NCI-H1417 (cell line): ENCODE measurements around the gene LRRC71.
"Not testable (repeated sequence)": the region's sequence is repeated elsewhere in the genome, so short reads cannot be mapped to it uniquely, and the experiment has no call there.

Experiments
- DNase-seq, 3 experiments: peaks; one replicate each; lab custom pipeline; 2025; lab: John Stamatoyannopoulos, UW

The LRRC71 gene

GRCh38 chr1:156905651-156906050, 14.8 kb upstream of the LRRC71 start:
- no peak for DNase-seq

GRCh38 chr1:156906206-156906906, 14.1 kb upstream of the LRRC71 start:
- no peak for DNase-seq

GRCh38 chr1:156908541-156908940, 11.9 kb upstream of the LRRC71 start:
- no peak for DNase-seq

GRCh38 chr1:156908955-156909354, 11.5 kb upstream of the LRRC71 start:
- no peak for DNase-seq

- no peak for DNase-seq
Measured at GRCh38 chr1:156909671-156910070, 10.8 kb upstream of the LRRC71 start.

- peak; percentile 56 to 63 (median 60) for DNase-seq
Measured at GRCh38 chr1:156910309-156910782, 10.1 kb upstream of the LRRC71 start.

GRCh38 chr1:156911577-156912298, 8.7 kb upstream of the LRRC71 start:
- peak in 1 of 3 experiments; percentile 77 for DNase-seq

GRCh38 chr1:156912310-156912709, 8.1 kb upstream of the LRRC71 start:
- no peak for DNase-seq

GRCh38 chr1:156912861-156913808, 7.3 kb upstream of the LRRC71 start:
- DNase-seq: no peak

GRCh38 chr1:156913809-156914387, 6.5 kb upstream of the LRRC71 start:
- DNase-seq: no peak

- DNase-seq: peak in 1 of 3 experiments; percentile 71
Measured at GRCh38 chr1:156914440-156914856, 6.0 kb upstream of the LRRC71 start.

- DNase-seq: no peak
Measured at GRCh38 chr1:156921053-156921529, 659 bp downstream of the LRRC71 start.

GRCh38 chr1:156922986-156923669, 2.7 kb downstream of the LRRC71 start:
- peak; percentile 45 to 82 (median 65) for DNase-seq

GRCh38 chr1:156923670-156924477, 3.4 kb downstream of the LRRC71 start:
- DNase-seq: peak in 2 of 3 experiments; percentile 30 to 53

GRCh38 chr1:156924478-156925153, 4.2 kb downstream of the LRRC71 start:
- DNase-seq: no peak

GRCh38 chr1:156925154-156926010, 5.0 kb downstream of the LRRC71 start:
- no peak for DNase-seq

GRCh38 chr1:156926175-156926574, 5.7 kb downstream of the LRRC71 start:
- DNase-seq: peak; percentile 33 to 99 (median 75)

GRCh38 chr1:156926695-156927094, 6.3 kb downstream of the LRRC71 start:
- not testable (repeated sequence) for DNase-seq
